Activated CD8-positive, alpha-beta memory T cell treated with anti-CD3 and anti-CD28 coated beads for 1 hour (primary cell): ENCODE measurements around the gene SLC12A1.

Source experiments
- DNase-seq, 2 donors: peaks; one replicate each; pipeline ENCODE4 v3.0.0-alpha.2; 2020; ENCODE audit warnings: low read depth in 1 of 2; ENCODE audit errors: extremely low read depth in 1 of 2

Gene SLC12A1

DNA sequence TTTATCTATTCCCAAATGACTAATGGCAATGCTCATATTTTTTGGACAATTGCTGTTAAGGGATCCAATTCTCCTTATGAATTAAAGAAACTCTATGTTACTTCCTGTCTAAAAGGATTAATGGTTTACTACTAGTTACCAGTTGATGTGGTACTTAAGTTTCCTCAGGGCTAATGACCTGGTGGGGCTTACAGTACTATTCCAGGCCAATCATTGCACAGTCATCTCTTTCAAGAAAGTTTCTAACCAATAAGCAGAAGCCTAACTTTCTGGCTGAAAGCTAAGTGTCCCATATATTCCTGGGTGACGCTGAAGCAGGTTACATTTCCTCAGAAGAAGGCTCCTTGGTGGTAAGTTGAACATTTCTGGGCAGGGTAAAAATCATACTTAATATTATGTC is at the start of gene SLC12A1:
Gene SLC12A1, plus strand, starts transcription at position 322 of the 400 bp plus-strand sequence. CDS start 1,418 bp downstream, outside the sequence.
- no peak for DNase-seq

DNA sequence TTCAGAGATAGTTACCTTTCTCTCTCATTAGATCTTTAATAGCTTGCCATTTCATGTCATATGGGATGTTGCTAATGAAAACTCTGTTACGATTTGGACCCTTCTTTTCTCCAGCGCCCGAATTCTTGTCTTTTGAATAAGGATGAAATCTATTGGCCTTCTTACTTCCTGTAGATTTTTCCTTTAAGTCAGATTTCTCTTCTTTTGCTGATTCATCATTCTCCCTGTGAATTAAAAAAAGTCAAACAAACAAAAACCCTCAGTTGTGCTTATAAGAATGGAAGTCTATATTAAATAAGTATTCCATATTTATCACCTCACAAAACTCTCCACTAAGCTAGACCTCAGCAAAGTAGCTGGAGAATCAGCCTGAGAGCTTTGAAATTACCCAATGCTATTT is 37.5 kb upstream of the SLC12A1 start:
- no peak for DNase-seq

DNA sequence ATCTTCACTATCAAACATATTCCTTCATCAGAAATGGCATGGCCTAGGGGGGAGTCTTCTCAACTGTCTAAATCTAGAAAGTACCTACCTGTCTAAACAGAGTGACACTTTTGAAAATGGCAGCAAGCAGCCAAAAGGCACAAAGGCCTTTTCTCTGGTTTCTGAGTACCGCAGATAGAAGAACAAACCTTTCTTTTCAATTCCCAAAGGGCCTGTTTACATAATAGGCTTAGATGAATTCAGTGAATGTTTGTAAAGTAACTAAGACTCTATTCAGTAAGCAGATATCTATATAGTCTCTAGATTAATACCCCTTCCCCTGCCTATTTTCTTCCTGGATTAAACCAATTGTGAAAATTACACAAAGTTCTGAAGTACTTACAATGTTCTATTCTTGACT is 35.1 kb upstream of the SLC12A1 start:
- no peak for DNase-seq

DNA sequence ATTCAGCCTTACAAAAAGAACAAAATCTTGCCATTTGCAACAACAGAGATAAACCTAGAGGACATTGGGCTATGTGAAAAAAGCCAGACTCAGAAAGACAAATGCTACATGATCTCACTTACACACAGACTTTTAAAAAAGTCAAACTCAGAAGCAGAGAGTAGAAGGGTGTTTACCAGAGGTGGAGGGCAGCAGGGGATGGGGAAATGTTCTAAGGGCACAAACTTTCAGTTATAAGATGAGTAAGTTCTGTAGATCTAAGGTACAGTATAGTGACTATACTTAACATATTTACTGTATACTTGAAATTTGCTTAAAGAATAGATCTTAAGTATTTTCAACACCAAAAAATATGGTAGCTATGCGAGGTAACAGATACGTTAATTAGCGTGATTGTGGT is 31.0 kb upstream of the SLC12A1 start:
- no peak for DNase-seq

DNA sequence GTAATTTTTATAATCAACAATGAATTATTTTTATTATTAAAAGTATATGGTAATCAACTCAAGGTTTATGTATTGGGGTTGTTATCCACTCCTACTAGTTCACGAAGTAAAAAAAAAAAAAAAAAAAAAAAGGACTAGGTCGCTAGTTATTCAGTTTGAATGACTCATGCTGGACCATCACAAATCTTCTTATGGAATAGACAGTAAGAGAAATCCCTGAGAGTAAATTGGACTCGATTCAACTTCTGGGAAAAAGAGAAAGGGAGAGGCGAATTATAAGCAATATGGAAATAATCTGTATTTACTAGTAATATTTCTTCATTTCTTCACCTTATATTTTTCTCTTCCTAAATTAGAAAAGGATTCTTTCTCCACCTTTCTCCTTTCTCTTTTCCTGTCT is 30.0 kb upstream of the SLC12A1 start:
- no peak for DNase-seq

DNA sequence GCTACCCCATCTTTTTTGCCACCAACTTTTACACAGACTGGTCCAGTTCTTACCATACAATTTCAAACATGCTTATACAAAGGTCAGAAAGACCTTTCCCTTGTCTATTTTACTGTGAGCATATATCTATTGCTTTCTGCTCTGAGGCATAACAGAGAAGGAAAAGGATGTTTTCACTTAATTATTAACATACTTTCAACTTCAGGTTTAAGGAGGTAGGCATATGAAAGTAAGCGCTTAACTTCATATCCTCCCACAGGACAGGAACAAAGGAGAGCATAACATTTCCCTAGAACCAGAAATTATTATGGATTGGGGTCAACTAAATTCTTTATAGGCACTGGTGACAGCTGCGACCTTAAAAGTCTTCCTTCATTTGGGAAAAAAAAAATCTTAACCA is 29.1 kb upstream of the SLC12A1 start:
- no peak for DNase-seq

DNA sequence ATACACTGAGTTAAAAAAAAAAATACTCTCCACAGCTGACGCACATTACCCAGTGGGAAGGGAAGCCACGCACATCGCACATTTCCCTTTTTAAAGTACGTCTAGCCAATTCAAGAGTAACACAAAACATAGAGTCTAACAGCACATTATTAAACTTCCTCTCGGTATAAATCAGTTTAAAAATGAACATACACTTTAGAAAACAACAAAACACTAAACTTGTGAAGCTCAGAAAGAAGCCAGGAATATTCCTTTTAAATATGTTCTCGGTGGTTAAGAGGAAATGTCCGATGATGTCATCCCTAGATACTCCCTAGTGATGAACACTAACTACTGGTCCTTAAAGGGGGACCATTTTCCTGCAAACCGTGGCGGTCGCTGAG is 28.7 kb upstream of the SLC12A1 start:
- no peak for DNase-seq

GRCh38 chr15:48177766-48178647 is 28.1 kb upstream of the SLC12A1 start, which contains the start of gene MYEF2:
Gene MYEF2 (minus strand): TSS chr15:48178295. CDS start chr15:48178237, 58 bp downstream.
- DNase-seq = peak in 1 of 2 donors; percentile 37

DNA sequence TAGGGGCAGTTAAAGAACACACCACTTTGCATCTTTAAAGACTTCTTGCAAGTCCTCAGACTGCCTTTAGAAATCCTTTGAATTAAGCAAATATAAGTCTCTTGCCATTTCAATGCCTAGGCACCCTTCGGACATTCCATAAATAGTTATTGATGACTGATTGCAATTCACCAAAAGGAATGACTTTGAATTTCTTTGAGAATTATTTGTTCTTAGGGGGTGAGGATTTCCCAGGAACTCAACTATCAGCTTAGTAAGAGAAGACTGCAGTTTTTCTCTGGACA is 27.5 kb upstream of the SLC12A1 start:
- no peak for DNase-seq

DNA sequence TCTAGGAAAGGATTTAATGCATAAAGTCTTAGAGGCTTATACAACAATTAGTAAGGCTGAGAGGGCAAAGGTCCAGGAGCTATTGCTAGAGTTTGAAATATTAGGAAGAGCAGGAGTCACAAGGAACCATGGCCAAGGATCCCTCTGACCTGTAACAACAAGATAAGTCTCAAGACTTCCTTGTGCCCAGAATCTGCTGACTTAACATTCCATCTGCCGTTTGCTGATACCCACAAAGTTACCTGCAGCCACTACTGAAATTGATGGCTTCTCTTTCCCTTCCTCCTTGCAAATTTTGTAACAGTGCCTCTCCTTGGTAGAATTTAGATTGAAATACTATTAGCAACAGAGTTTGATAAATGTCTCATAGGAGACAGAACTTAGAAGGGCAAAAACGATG is 23.4 kb upstream of the SLC12A1 start:
- DNase-seq = no peak

- DNase-seq = no peak
Observed at GRCh38 chr15:48185529-48185928, 20.6 kb upstream of the SLC12A1 start.

DNA sequence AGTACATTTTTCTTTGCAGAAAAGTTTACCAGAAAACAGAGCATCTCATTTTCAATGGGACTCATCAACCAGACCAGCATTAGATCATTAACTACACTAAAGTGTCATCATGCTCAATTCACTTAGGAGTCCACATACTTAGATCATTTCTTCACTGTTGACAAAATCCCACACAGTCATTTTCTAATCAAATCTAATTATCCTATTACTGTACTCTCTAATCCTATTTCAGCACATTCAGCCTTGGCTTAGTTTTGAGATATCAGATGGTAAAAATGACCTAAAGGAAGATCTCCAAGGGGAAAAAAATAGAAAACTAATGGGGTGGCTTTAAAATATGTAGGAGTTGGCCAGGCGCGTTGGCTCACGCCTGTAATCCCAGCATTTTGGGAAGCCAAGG is 19.8 kb upstream of the SLC12A1 start:
- no peak for DNase-seq

GRCh38 chr15:48190932-48191573 is 15.0 kb upstream of the SLC12A1 start:
- DNase-seq = peak in 1 of 2 donors; percentile 11

DNA sequence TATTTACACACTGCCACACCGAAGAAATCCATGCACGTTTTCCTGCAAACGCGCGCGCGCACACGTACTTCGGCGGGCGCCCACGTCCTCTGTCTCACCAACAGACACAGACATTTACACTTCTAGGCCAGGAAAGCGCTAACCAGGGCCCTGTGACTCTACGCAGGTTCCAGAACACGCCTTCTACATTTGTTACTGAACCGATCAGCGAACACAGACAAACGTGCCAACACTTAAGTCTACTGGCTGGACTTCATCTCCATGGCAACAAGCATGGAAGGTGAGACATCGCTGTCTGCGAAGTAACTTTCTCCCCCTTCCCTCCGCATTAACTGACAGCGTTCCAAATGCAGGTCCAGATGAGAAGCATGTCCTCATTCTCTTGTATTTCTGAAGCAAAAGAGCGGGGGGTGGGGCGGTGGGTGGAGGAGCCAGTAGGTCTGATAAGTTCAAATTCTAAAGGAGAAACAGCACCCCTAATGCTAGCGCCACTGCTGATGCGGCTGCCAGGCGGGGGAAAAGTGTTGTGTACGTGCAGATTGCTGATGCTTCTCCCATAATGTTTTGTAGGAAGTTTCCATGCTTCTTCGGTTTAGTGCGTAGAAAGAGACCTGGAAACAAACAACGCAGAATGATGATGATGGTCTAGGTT is 14.4 kb upstream of the SLC12A1 start, which contains the start of gene CTXN2:
Gene CTXN2, plus strand, starts transcription at position 92 of the 652 bp plus-strand sequence. CDS start 9,636 bp downstream, outside the sequence.
- DNase-seq = no peak

GRCh38 chr15:48202068-48202467 is 4.0 kb upstream of the SLC12A1 start:
- DNase-seq = no peak

DNA sequence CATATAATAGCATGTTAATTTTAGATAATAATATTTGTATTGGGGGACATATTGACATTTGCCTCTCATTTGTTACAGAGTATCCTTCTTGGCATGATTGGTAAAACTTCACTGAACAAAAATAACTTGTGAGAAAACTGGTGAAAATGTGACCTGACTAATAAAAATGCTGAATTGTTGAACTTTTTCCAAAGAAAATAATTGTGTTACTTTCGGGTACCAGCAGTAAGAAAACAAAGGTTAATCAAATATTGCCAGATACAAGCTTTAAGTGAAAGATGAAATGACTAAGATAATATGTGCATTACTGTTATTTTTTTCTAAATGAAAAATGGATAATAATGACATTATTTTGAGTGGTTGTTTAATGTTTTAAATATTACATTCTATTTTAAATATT is 15.2 kb downstream of the SLC12A1 start:
- no peak for DNase-seq

DNA sequence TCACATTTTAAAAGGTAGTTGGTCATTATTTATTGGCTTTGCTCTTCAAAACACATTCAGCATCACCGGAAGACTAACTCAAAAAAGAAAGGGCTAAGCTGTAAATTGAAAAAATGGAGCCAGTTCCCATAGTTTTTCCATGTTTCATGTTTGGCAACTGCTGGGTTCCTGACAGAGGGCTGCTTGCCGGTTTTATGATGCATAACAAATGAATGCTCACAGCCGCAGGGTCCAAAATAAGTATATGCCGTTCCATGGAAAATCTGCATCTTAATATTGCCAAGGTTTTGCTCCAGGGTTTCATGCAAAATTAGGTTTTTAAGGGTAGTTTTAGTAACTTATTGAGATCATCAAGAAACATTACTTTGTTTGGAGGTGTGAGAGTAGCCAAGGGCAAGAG is 15.8 kb downstream of the SLC12A1 start:
- no peak for DNase-seq

DNA sequence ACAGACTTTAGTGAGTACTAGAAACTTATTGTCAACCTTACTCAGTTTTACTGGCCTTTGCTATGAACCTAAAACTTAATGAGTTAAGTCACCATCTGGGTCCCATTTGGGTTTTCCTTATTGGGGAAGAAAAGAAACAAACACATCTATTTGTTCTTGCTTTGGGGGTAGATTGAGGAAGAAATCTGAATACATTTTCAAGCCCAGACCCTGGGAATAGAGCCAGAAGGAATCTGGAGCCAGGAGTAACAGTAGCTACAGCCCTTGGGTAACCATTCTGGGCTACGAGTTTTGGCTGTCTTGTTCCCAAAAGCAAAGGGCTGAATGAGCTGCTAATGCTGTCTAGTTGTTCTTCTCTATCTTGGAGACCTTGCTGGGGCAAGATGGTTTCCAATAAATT is 16.5 kb downstream of the SLC12A1 start:
- DNase-seq = no peak

- DNase-seq = no peak
Observed at GRCh38 chr15:48225771-48226170, 19.7 kb downstream of the SLC12A1 start.

- no peak for DNase-seq
Observed at GRCh38 chr15:48230498-48230897, 24.4 kb downstream of the SLC12A1 start.

DNA sequence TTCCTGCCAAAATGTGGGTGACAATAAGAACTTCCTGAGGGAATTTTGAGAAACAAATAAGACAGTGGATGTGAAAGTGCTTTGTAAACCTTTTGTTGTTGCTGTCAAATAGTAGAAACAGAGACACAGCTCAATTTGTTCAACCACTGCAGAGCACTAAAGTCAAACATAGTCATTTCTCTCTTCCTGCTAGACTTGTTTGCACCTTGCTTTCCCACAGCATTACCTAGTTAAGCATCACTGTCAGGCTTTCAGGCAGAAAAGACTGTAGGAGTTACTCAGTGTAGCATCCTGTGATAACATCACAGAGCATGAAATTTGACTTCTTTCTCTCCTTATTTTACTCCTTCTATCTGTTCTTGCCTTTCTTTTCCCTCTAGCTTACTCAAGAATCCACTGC is 27.1 kb downstream of the SLC12A1 start:
- DNase-seq = no peak

GRCh38 chr15:48239334-48239733 is 33.2 kb downstream of the SLC12A1 start:
- no peak for DNase-seq
